Calu3 (cell line): ENCODE data around the gene CD101. TPM values are rescaled to one million over a fixed set of nuclear protein-coding genes. Genes with fewer than 3 reads are reported as not detected.

Experiments
- BruUV-seq: library from RNA; stranded (reverse); fragments of 400-500 nt; replicated peaks from 2 replicates; lab custom pipeline; 2021; lab: Mats Ljungman, UMichigan
- CTCF ChIA-PET: fragments of 300-600 bp; sonication (Branson Sonifier 250); formaldehyde crosslinking; loops from one replicate; lab custom pipeline; 2022; ENCODE audit warnings: antibody characterized with exemption; lab: Charles Lee
- DNase-seq: peaks from one replicate; pipeline ENCODE4 v3.0.0; 2022
- H3K27ac Mint-ChIP-seq: one replicate; pipeline ENCODE4 v1.8.0; 2022; ENCODE audit warnings: mixed read lengths; ENCODE audit not compliant: unreplicated experiment
- H3K27me3 Mint-ChIP-seq: one replicate; pipeline ENCODE4 v1.8.0; 2022; ENCODE audit warnings: mixed read lengths; ENCODE audit not compliant: unreplicated experiment
- H3K36me3 Mint-ChIP-seq: one replicate; pipeline ENCODE4 v1.8.0; 2022; ENCODE audit warnings: mild to moderate bottlenecking, moderate library complexity, mixed read lengths; ENCODE audit not compliant: insufficient read depth, unreplicated experiment
- H3K4me1 Mint-ChIP-seq: one replicate; pipeline ENCODE4 v1.8.0; 2022; ENCODE audit warnings: mild to moderate bottlenecking, low read depth, mixed read lengths; ENCODE audit not compliant: unreplicated experiment
- H3K4me3 Mint-ChIP-seq: one replicate; pipeline ENCODE4 v1.8.0; 2022; ENCODE audit warnings: mild to moderate bottlenecking, low read depth, moderate library complexity, mixed read lengths; ENCODE audit not compliant: unreplicated experiment
- H3K9me3 Mint-ChIP-seq: one replicate; pipeline ENCODE4 v1.8.0; 2022; ENCODE audit warnings: low read depth, mixed read lengths; ENCODE audit not compliant: unreplicated experiment
- intact Hi-C: fragments of 100-400 bp; cut with micrococcal nuclease; formaldehyde crosslinking; loops from one replicate; pipeline ENCODE4 v1.10.0; 2022; ENCODE audit not compliant: unreplicated experiment
- total RNA-seq: library from RNA; stranded (reverse); gene quantifications from 2 replicates; pipeline ENCODE4 v1.2.3, GENCODE V29; 2022
- TF ChIP-seq, protein P1 (sequence below): fragments of 200-600 bp; IDR thresholded peaks from one replicate; pipeline ENCODE4 v1.8.0; 2022; ENCODE audit warnings: antibody characterized with exemption; ENCODE audit not compliant: unreplicated experiment

CD101 gene
- total RNA-seq, 1 experiment from 2014 or later = 0.31 TPM

DNA sequence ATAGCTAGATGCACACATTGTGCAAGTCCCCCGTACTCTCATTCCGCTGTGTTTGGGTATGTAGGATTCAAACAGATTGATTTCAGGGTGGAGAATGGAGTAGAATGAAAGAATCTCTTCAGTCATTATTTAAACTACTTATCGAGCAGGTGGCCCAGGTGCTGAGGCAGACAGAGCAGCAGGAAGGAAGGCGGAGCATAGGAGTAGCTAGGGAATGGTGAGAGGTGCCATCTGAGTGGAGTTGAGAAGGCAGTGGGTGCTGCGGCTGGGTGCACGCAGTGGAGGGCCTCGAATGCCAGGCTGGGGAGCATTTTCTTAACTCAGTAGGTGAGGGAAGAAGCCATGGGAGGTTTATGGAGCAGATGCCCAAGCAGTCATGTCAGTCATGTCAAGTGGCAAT is 45.2 kb upstream of the CD101 start:
- H3K4me1 Mint-ChIP-seq = no peaks in the 10 kb centered on the region
- BruUV-seq = no TSS peak
- H3K36me3 Mint-ChIP-seq = no peaks in the 10 kb centered on the region
- H3K4me3 Mint-ChIP-seq = no peak overlapping the region
- no peaks in the 10 kb centered on the region for H3K27me3 Mint-ChIP-seq
- no peaks in the 10 kb centered on the region for H3K9me3 Mint-ChIP-seq
- TF ChIP-seq, protein P1, sequence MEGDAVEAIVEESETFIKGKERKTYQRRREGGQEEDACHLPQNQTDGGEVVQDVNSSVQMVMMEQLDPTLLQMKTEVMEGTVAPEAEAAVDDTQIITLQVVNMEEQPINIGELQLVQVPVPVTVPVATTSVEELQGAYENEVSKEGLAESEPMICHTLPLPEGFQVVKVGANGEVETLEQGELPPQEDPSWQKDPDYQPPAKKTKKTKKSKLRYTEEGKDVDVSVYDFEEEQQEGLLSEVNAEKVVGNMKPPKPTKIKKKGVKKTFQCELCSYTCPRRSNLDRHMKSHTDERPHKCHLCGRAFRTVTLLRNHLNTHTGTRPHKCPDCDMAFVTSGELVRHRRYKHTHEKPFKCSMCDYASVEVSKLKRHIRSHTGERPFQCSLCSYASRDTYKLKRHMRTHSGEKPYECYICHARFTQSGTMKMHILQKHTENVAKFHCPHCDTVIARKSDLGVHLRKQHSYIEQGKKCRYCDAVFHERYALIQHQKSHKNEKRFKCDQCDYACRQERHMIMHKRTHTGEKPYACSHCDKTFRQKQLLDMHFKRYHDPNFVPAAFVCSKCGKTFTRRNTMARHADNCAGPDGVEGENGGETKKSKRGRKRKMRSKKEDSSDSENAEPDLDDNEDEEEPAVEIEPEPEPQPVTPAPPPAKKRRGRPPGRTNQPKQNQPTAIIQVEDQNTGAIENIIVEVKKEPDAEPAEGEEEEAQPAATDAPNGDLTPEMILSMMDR = no peak
- H3K27ac Mint-ChIP-seq = no peak overlapping the region
- CTCF ChIA-PET = no interaction called here
- DNase-seq = no peak
- intact Hi-C loops = no loop called here

DNA sequence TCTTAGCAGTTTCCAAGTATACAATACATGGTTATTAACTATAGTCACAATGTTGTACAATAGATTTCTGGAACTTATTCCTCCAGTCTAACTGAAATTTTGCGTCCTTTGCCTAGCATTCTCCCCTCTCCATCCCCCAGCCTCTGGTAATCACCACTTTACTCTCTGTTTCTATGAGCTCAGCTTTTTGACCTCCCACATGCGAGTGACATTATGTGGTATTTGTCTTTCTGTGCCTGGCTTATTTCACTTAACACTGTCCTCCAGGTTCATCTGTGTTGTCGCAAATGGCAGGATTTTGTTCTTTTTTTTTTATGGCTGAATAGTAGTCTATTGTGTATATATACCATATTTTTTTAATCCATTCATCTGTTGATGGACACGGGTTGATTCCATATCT is 43.9 kb upstream of the CD101 start:
- CTCF ChIA-PET = no interaction called here

DNA sequence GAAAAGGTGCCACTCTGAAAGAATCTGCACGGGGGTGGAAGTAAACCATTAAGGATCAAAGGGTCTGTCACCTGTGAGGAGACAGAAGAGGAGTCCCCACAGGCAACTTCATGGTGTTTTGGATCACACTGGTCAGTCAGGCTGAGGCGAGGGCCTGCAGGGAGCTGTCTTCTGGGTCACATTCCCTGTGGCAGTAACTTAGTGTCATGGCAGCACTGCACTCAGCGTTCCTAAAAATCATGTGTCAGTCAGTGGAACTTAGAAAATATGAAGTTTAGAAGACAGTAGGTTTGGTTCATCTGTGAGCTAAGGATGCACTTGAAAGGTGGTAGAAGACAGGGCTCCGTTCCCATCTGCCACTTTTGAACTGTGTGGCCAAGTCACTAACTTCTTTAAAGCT is 43.5 kb upstream of the CD101 start:
- intact Hi-C loops = no loop called here
- no peaks in the 10 kb centered on the region for H3K4me1 Mint-ChIP-seq
- no peak overlapping the region for H3K27ac Mint-ChIP-seq
- no peaks in the 10 kb centered on the region for H3K36me3 Mint-ChIP-seq
- no peak overlapping the region for H3K4me3 Mint-ChIP-seq
- no peaks in the 10 kb centered on the region for H3K27me3 Mint-ChIP-seq
- CTCF ChIA-PET = no interaction called here
- DNase-seq = no peak
- TF ChIP-seq, protein P1 = no peak
- H3K9me3 Mint-ChIP-seq = no peaks in the 10 kb centered on the region
- no TSS peak for BruUV-seq

More for the DNA sequence above, 43.9 kb upstream of the CD101 start:
- no TSS peak for BruUV-seq
- Mint-ChIP-seq H3K4me3 (no peak overlapping the region), H3K27me3 (no peaks in the 10 kb centered on the region), H3K4me1 (no peaks in the 10 kb centered on the region), H3K36me3 (no peaks in the 10 kb centered on the region), H3K27ac (no peak overlapping the region), H3K9me3 (no peaks in the 10 kb centered on the region)
- DNase-seq = no peak
- intact Hi-C loops = no loop called here
- TF ChIP-seq, protein P1 = no peak

DNA sequence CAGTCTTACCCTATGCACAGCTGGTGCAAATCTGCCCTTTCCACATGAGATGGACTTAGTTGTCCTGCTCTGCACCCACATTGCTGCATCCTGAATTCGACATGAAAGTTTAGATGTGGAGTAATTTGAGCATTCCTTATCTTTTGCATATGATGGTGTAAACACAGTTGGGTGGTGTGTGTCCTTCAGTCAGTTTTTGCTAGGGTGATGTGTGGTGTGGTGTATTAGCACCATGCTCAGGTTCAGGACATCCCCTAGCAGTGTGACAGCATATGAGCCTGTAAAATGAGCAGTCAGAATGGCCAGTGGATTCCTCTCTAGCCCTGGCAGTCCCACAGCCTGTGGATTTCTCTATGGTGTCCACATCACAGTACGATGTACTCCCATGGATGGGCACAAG is 42.6 kb upstream of the CD101 start:
- Mint-ChIP-seq H3K4me3 (no peak overlapping the region), H3K27me3 (no peaks in the 10 kb centered on the region), H3K9me3 (no peaks in the 10 kb centered on the region), H3K36me3 (no peaks in the 10 kb centered on the region), H3K4me1 (no peaks in the 10 kb centered on the region), H3K27ac (no peak overlapping the region)
- CTCF ChIA-PET = no interaction called here
- TF ChIP-seq, protein P1 = no peak
- intact Hi-C loops = no loop called here
- no TSS peak for BruUV-seq
- no peak for DNase-seq
